ENCODE measurements around the gene NDUFC1.

DNA sequence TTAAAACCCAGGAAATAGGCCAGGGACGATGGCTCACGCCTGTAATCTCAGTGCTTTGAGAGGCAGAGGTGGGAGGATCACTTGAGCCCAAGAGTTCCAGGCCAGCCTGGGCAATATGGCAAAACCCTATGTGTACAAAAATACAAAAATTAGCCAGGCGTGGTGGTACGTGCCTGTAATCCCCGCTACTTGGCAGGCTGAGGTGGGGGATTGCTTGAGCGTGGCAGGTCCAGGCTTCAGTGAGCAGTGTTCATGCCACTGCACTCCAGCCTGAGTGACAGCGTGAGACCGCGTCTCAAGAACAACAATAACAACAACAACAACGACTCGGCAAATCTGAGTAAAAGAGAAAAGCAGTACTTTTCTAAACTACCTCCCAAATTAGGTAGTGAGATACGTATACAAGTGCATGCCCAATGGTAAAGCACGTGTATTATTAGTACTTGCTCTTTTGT is 13.0 kb upstream of the NDUFC1 start:
- TF ChIP-seq, protein P1, sequence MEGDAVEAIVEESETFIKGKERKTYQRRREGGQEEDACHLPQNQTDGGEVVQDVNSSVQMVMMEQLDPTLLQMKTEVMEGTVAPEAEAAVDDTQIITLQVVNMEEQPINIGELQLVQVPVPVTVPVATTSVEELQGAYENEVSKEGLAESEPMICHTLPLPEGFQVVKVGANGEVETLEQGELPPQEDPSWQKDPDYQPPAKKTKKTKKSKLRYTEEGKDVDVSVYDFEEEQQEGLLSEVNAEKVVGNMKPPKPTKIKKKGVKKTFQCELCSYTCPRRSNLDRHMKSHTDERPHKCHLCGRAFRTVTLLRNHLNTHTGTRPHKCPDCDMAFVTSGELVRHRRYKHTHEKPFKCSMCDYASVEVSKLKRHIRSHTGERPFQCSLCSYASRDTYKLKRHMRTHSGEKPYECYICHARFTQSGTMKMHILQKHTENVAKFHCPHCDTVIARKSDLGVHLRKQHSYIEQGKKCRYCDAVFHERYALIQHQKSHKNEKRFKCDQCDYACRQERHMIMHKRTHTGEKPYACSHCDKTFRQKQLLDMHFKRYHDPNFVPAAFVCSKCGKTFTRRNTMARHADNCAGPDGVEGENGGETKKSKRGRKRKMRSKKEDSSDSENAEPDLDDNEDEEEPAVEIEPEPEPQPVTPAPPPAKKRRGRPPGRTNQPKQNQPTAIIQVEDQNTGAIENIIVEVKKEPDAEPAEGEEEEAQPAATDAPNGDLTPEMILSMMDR (IDR thresholded peaks at IDR 0.05): no peak
- TF ChIP-seq POLR2A (IDR thresholded peaks at IDR 0.05): no peak
- TF ChIP-seq POLR2AphosphoS5 (IDR thresholded peaks at IDR 0.05; ENCODE audit: insufficient read depth in 1 of 2, low read depth in 1 of 2): no peak
